HG02973 (cell line): ENCODE results near the gene SEZ6L.

ENCODE experiments used
- ATAC-seq: cut with Tn5 transposase; IDR thresholded peaks from one replicate; pipeline ENCODE4 v1.9.1; 2021; ENCODE audit warnings: moderate library complexity; ENCODE audit not compliant: unreplicated experiment

SEZ6L gene

GRCh38 chr22:26174280-26174679 is 5.0 kb downstream of the SEZ6L start:
- ATAC-seq, result no peak

GRCh38 chr22:26182723-26183122 is 13.5 kb downstream of the SEZ6L start:
- ATAC-seq, result no peak

GRCh38 chr22:26185190-26185589 is 15.9 kb downstream of the SEZ6L start:
- ATAC-seq, result no peak

GRCh38 chr22:26188341-26188740 is 19.1 kb downstream of the SEZ6L start:
- no peak for ATAC-seq

GRCh38 chr22:26194313-26194712 is 25.1 kb downstream of the SEZ6L start:
- ATAC-seq, result no peak

GRCh38 chr22:26194877-26195276 is 25.6 kb downstream of the SEZ6L start:
- no peak for ATAC-seq

GRCh38 chr22:26196657-26197056 is 27.4 kb downstream of the SEZ6L start:
- no peak for ATAC-seq

GRCh38 chr22:26197425-26197824 is 28.2 kb downstream of the SEZ6L start:
- ATAC-seq, result no peak

- no peak for ATAC-seq
These were observed 30.4 kb downstream of the SEZ6L start for GRCh38 chr22:26199665-26200064.

GRCh38 chr22:26202280-26202924 is 33.1 kb downstream of the SEZ6L start:
- ATAC-seq, result no peak

GRCh38 chr22:26205494-26205893 is 36.2 kb downstream of the SEZ6L start:
- no peak for ATAC-seq

- no peak for ATAC-seq
These were observed 41.1 kb downstream of the SEZ6L start for GRCh38 chr22:26210334-26210733.

- ATAC-seq, result no peak
These were observed 44.6 kb downstream of the SEZ6L start for GRCh38 chr22:26213826-26214225.

- no peak for ATAC-seq
These were observed 45.2 kb downstream of the SEZ6L start for GRCh38 chr22:26214466-26214865.

GRCh38 chr22:26215736-26216135 is 46.5 kb downstream of the SEZ6L start:
- no peak for ATAC-seq

- no peak for ATAC-seq
These were observed 55.9 kb downstream of the SEZ6L start for GRCh38 chr22:26225207-26225606.

GRCh38 chr22:26226538-26227297 is 57.5 kb downstream of the SEZ6L start:
- no peak for ATAC-seq

GRCh38 chr22:26229910-26230309 is 60.6 kb downstream of the SEZ6L start:
- no peak for ATAC-seq

GRCh38 chr22:26234296-26234695 is 65.0 kb downstream of the SEZ6L start:
- no peak for ATAC-seq

GRCh38 chr22:26235792-26236487 is 66.7 kb downstream of the SEZ6L start:
- ATAC-seq, result no peak

GRCh38 chr22:26236991-26237390 is 67.7 kb downstream of the SEZ6L start:
- ATAC-seq, result no peak

- ATAC-seq, result no peak
These were observed 69.3 kb downstream of the SEZ6L start for GRCh38 chr22:26238596-26238995.
